ENCODE data around the gene GLTP.

- TF ChIP-seq, protein P1, sequence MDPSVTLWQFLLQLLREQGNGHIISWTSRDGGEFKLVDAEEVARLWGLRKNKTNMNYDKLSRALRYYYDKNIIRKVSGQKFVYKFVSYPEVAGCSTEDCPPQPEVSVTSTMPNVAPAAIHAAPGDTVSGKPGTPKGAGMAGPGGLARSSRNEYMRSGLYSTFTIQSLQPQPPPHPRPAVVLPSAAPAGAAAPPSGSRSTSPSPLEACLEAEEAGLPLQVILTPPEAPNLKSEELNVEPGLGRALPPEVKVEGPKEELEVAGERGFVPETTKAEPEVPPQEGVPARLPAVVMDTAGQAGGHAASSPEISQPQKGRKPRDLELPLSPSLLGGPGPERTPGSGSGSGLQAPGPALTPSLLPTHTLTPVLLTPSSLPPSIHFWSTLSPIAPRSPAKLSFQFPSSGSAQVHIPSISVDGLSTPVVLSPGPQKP (IDR thresholded peaks at IDR 0.05; ENCODE audit: low read depth, low read length) = no peak
- no peak for TF ChIP-seq JUN (IDR thresholded peaks at IDR 0.05)
Observed at GRCh38 chr12:109857715-109858114, 22.6 kb downstream of the GLTP start.
